ENCODE results near the gene CHMP2B. TPM values are rescaled to one million over a fixed set of nuclear protein-coding genes. Genes with fewer than 3 reads are reported as not detected.

CHMP2B gene
- total RNA-seq, 1 experiment from 2014 or later: 39.3 TPM

- H4K8ac ChIP-seq (replicated peaks; ENCODE audit: insufficient read length, low read depth, low read length): no peak overlapping the region
- no peak overlapping the region for H2BK5ac ChIP-seq (ENCODE audit: insufficient read length, low read length)
- Mint-ChIP-seq H3K9me3 (peaks cover 14 to 17% of the 10 kb centered on the region in 2 experiments), H3K4me1 (peaks cover 8 to 9% of the 10 kb centered on the region in 2 experiments), H3K27ac (no peak overlapping the region), H3K4me3 (no peak overlapping the region), H3K36me3 (ENCODE audit: insufficient read depth in 1 of 3, low read depth in 3 of 3) (peaks cover 8 to 16% (median 14%) of the 10 kb centered on the region in 3 experiments; a peak in 6 of 7 replicates), H3K27me3 (ENCODE audit: low read depth) (no peaks in the 10 kb centered on the region)
- no peak overlapping the region for H4K5ac ChIP-seq (ENCODE audit: insufficient read length, low read depth, low read length)
- no peak overlapping the region for H2AK5ac ChIP-seq (ENCODE audit: insufficient read length, low read length)
- no peaks in the 10 kb centered on the region for H4K20me1 ChIP-seq (ENCODE audit: control insufficient read depth, insufficient read depth, insufficient read length)
- no peak overlapping the region for H3K9ac ChIP-seq (ENCODE audit: extremely low read depth, insufficient read length, low read length)
- no peaks in the 10 kb centered on the region for H3K23me2 ChIP-seq (ENCODE audit: insufficient read length, low read depth, low read length, poor library complexity, severe bottlenecking)
- no peak overlapping the region for H3K23ac ChIP-seq (ENCODE audit: insufficient read length, low read depth, low read length)
- no peak overlapping the region for H3K27ac ChIP-seq (ENCODE audit: insufficient read length, low read depth, low read length)
- H2BK120ac ChIP-seq (ENCODE audit: low read depth, low read length, poor library complexity, severe bottlenecking): no peak overlapping the region
- no peaks in the 10 kb centered on the region for H3K27me3 ChIP-seq (ENCODE audit: insufficient read depth, low read length)
- H3K14ac ChIP-seq (ENCODE audit: insufficient read depth, low read length): no peak overlapping the region
- TF ChIP-seq CTCF (conservative IDR thresholded peaks at IDR 0.05): no peak
- no CpG with 5 or more reads among the region's 2 CpGs for WGBS (ENCODE audit: extremely low coverage, insufficient read length, low lambda C conversion rate)
- peaks cover 4% of the 10 kb centered on the region; the same call in 1 of the 2 replicates for H3K4me1 ChIP-seq (ENCODE audit: insufficient read depth, low read length)
- H3T11ph ChIP-seq (ENCODE audit: low read length): no peak overlapping the region
- no peak overlapping the region for H3K4ac ChIP-seq (ENCODE audit: low read depth, low read length)
- no peaks in the 10 kb centered on the region for H3K79me1 ChIP-seq (ENCODE audit: insufficient read depth, low read depth, low read length, poor library complexity, severe bottlenecking)
- H2BK20ac ChIP-seq (ENCODE audit: low read depth, low read length, poor library complexity, severe bottlenecking): no peak overlapping the region
- H2AFZ ChIP-seq (ENCODE audit: low read length): no peak overlapping the region
- no peak overlapping the region for H2BK15ac ChIP-seq (ENCODE audit: low read depth, low read length)
- H2BK12ac ChIP-seq (ENCODE audit: insufficient read length, low read depth, low read length): no peak overlapping the region
- no peak overlapping the region for H3K4me2 ChIP-seq (ENCODE audit: insufficient read depth, insufficient read length, low read length)
- no peak overlapping the region for H3K56ac ChIP-seq (ENCODE audit: insufficient read length, low read depth, low read length)
- no peak overlapping the region for H3K18ac ChIP-seq (ENCODE audit: insufficient read length, low read depth, low read length)
- H3K9me3 ChIP-seq (ENCODE audit: control insufficient read depth, low read depth, low read length): peaks cover 7% of the 10 kb centered on the region
- no peak for DNase-seq
- no peaks in the 10 kb centered on the region for H3K79me2 ChIP-seq (ENCODE audit: insufficient read depth, low read length)
- H4K91ac ChIP-seq (ENCODE audit: insufficient read length, low read depth, low read length): no peak overlapping the region
Measured at GRCh38 chr3:87191175-87191574, 35.9 kb upstream of the CHMP2B start.
